ENCODE measurements around the gene ANO9.
A peak's percentile ranks its signal among the peaks of the same experiment; 100 is the strongest.

The ANO9 gene

GRCh38 chr11:464316-464715 lies 22.5 kb upstream of the ANO9 start:
- Histone ChIP-seq H3K79me1 (replicated peaks; ENCODE audit: low read length, poor library complexity, severe bottlenecking) (peaks cover 23% of the 10 kb centered on the region), H3K14ac (ENCODE audit: low read length in 2 of 2) (no peak overlapping the region), H2AFZ (ENCODE audit: low read depth, low read length) (no peak overlapping the region), H2BK5ac (ENCODE audit: low read depth, low read length, poor library complexity, severe bottlenecking) (no peak overlapping the region), H3K4me3 (ENCODE audit: insufficient read depth in 1 of 2, low read depth in 1 of 2, low read length in 2 of 2) (no peak overlapping the region), H3K27ac (ENCODE audit: low read length, poor library complexity, severe bottlenecking) (no peak overlapping the region), H2AK5ac (ENCODE audit: low read length, severe bottlenecking) (no peak overlapping the region), H2BK15ac (ENCODE audit: low read depth, poor library complexity, severe bottlenecking) (no peak overlapping the region), H3K4ac (ENCODE audit: low read depth in 1 of 2, low read length in 2 of 2) (no peak overlapping the region), H2BK120ac (ENCODE audit: low read depth, low read length) (no peak overlapping the region), H4K8ac (ENCODE audit: low read length) (no peak overlapping the region), H3K9me3 (ENCODE audit: control insufficient read depth, low read length) (no peaks in the 10 kb centered on the region), H3K18ac (ENCODE audit: low read depth in 1 of 2, low read length in 2 of 2) (no peak overlapping the region), H3K23ac (ENCODE audit: low read length in 2 of 2) (no peak overlapping the region), H4K91ac (ENCODE audit: low read length) (no peak overlapping the region), H3K4me2 (ENCODE audit: low read length, poor library complexity, severe bottlenecking) (no peak overlapping the region), H3K9ac (ENCODE audit: low read length) (no peak overlapping the region), H2BK12ac (ENCODE audit: low read length in 2 of 2) (no peak overlapping the region), H3K27me3 (ENCODE audit: control insufficient read depth in 1 of 2, insufficient read depth in 1 of 2, low read length in 2 of 2) (no peaks in the 10 kb centered on the region), H3K4me1 (ENCODE audit: control insufficient read depth, insufficient read depth, low read depth, low read length) (peaks cover 27% of the 10 kb centered on the region), H3K36me3 (ENCODE audit: control insufficient read depth in 1 of 2, insufficient read depth in 2 of 2, low read depth in 1 of 2, low read length in 2 of 2) (peaks cover 34 to 39% of the 10 kb centered on the region in 2 experiments)
- no peak for DNase-seq
- WGBS: 97% methylated on average over 24 of the region's 24 CpGs

GRCh38 chr11:462107-462890 lies 20.5 kb upstream of the ANO9 start:
- Histone ChIP-seq H2BK5ac (ENCODE audit: low read depth, low read length, poor library complexity, severe bottlenecking) (no peak overlapping the region), H3K4me2 (ENCODE audit: low read length, poor library complexity, severe bottlenecking) (no peak overlapping the region)
- 98% methylated on average over 16 of the region's 16 CpGs for WGBS

DNA sequence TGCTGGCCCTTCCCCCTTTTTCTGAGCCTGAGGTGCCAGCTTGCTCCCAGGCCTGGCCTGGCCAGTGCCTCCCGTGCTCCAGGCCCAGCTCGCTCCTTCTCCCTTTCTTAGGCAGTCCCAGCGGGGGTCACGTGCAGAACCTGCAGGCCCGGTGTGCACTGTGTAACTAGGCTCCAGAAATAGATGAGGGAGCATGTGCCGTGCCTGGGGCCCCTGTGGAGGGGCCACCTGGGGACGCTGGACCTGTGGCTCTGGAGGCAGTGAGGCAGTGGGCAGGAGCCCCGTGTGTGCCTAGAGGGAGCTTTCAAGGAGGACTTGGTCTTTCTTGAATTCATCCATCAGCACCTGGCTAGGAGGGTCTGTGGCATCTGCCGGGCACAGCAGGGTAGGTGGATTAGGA lies 19.8 kb upstream of the ANO9 start:
- H3K4ac ChIP-seq (ENCODE audit: low read depth in 1 of 2, low read length in 2 of 2): no peak overlapping the region
- H3K18ac ChIP-seq (ENCODE audit: low read depth in 1 of 2, low read length in 2 of 2): no peak overlapping the region
- H4K91ac ChIP-seq (ENCODE audit: low read length): no peak overlapping the region
- H4K8ac ChIP-seq (ENCODE audit: low read length): no peak overlapping the region
- no peaks in the 10 kb centered on the region for H3K27me3 ChIP-seq (ENCODE audit: control insufficient read depth in 1 of 2, insufficient read depth in 1 of 2, low read length in 2 of 2)
- peaks cover 34 to 50% of the 10 kb centered on the region in 2 experiments for H3K36me3 ChIP-seq (ENCODE audit: control insufficient read depth in 1 of 2, insufficient read depth in 2 of 2, low read depth in 1 of 2, low read length in 2 of 2)
- no peak overlapping the region for H3K4me2 ChIP-seq (ENCODE audit: low read length, poor library complexity, severe bottlenecking)
- H3K23ac ChIP-seq (ENCODE audit: low read length in 2 of 2): no peak overlapping the region
- no peak overlapping the region for H2BK15ac ChIP-seq (ENCODE audit: low read depth, poor library complexity, severe bottlenecking)
- H3K9me3 ChIP-seq (ENCODE audit: control insufficient read depth, low read length): no peaks in the 10 kb centered on the region
- DNase-seq: no peak
- H3K4me1 ChIP-seq (ENCODE audit: control insufficient read depth, insufficient read depth, low read depth, low read length): peaks cover 31% of the 10 kb centered on the region
- no peak overlapping the region for H3K4me3 ChIP-seq (ENCODE audit: insufficient read depth in 1 of 2, low read depth in 1 of 2, low read length in 2 of 2)
- peaks cover 27% of the 10 kb centered on the region for H3K79me1 ChIP-seq (replicated peaks; ENCODE audit: low read length, poor library complexity, severe bottlenecking)
- H2BK12ac ChIP-seq (ENCODE audit: low read length in 2 of 2): no peak overlapping the region
- H2AFZ ChIP-seq (ENCODE audit: low read depth, low read length): no peak overlapping the region
- no peak overlapping the region for H2BK120ac ChIP-seq (ENCODE audit: low read depth, low read length)
- no peak overlapping the region for H2AK5ac ChIP-seq (ENCODE audit: low read length, severe bottlenecking)
- no peak overlapping the region for H2BK5ac ChIP-seq (ENCODE audit: low read depth, low read length, poor library complexity, severe bottlenecking)
- H3K14ac ChIP-seq (ENCODE audit: low read length in 2 of 2): no peak overlapping the region
- WGBS: 97% methylated on average over 9 of the region's 9 CpGs
- H3K27ac ChIP-seq (ENCODE audit: low read length, poor library complexity, severe bottlenecking): no peak overlapping the region
- H3K9ac ChIP-seq (ENCODE audit: low read length): no peak overlapping the region

More at GRCh38 chr11:462107-462890, 20.5 kb upstream of the ANO9 start:
- no peak overlapping the region for H3K14ac ChIP-seq (ENCODE audit: low read length in 2 of 2)
- no peak overlapping the region for H4K91ac ChIP-seq (ENCODE audit: low read length)
- H4K8ac ChIP-seq (ENCODE audit: low read length): no peak overlapping the region
- H3K4ac ChIP-seq (ENCODE audit: low read depth in 1 of 2, low read length in 2 of 2): no peak overlapping the region
- H3K18ac ChIP-seq (ENCODE audit: low read depth in 1 of 2, low read length in 2 of 2): no peak overlapping the region
- H3K27me3 ChIP-seq (ENCODE audit: control insufficient read depth in 1 of 2, insufficient read depth in 1 of 2, low read length in 2 of 2): no peaks in the 10 kb centered on the region
- H3K9me3 ChIP-seq (ENCODE audit: control insufficient read depth, low read length): no peaks in the 10 kb centered on the region
- no peak overlapping the region for H3K4me3 ChIP-seq (ENCODE audit: insufficient read depth in 1 of 2, low read depth in 1 of 2, low read length in 2 of 2)
- H2BK120ac ChIP-seq (ENCODE audit: low read depth, low read length): no peak overlapping the region
- H2BK12ac ChIP-seq (ENCODE audit: low read length in 2 of 2): no peak overlapping the region
- H2AFZ ChIP-seq (ENCODE audit: low read depth, low read length): no peak overlapping the region
- peaks cover 29% of the 10 kb centered on the region for H3K4me1 ChIP-seq (ENCODE audit: control insufficient read depth, insufficient read depth, low read depth, low read length)
- H3K27ac ChIP-seq (ENCODE audit: low read length, poor library complexity, severe bottlenecking): no peak overlapping the region
- H2AK5ac ChIP-seq (ENCODE audit: low read length, severe bottlenecking): no peak overlapping the region
- DNase-seq: no peak
- H3K79me1 ChIP-seq (replicated peaks; ENCODE audit: low read length, poor library complexity, severe bottlenecking): peaks cover 25% of the 10 kb centered on the region
- H2BK15ac ChIP-seq (ENCODE audit: low read depth, poor library complexity, severe bottlenecking): no peak overlapping the region
- H3K36me3 ChIP-seq (ENCODE audit: control insufficient read depth in 1 of 2, insufficient read depth in 2 of 2, low read depth in 1 of 2, low read length in 2 of 2): peaks cover 34 to 46% of the 10 kb centered on the region in 2 experiments
- H3K23ac ChIP-seq (ENCODE audit: low read length in 2 of 2): peak overlapping the region in 1 of 2 experiments; percentile 35
- H3K9ac ChIP-seq (ENCODE audit: low read length): no peak overlapping the region

GRCh38 chr11:460331-461199 lies 18.8 kb upstream of the ANO9 start:
- H3K14ac ChIP-seq (ENCODE audit: low read length in 2 of 2): no peak overlapping the region
- peak overlapping the region; percentile 11 for H2AK5ac ChIP-seq (ENCODE audit: low read length, severe bottlenecking)
- DNase-seq: no peak
- no peak overlapping the region for H3K4me3 ChIP-seq (ENCODE audit: insufficient read depth in 1 of 2, low read depth in 1 of 2, low read length in 2 of 2)
- H2BK5ac ChIP-seq (ENCODE audit: low read depth, low read length, poor library complexity, severe bottlenecking): no peak overlapping the region
- peaks cover 33% of the 10 kb centered on the region for H3K79me1 ChIP-seq (replicated peaks; ENCODE audit: low read length, poor library complexity, severe bottlenecking)
- no peak overlapping the region for H2AFZ ChIP-seq (ENCODE audit: low read depth, low read length)
- H3K4ac ChIP-seq (ENCODE audit: low read depth in 1 of 2, low read length in 2 of 2): no peak overlapping the region
- H3K9ac ChIP-seq (ENCODE audit: low read length): no peak overlapping the region
- peaks cover 37% of the 10 kb centered on the region for H3K4me1 ChIP-seq (ENCODE audit: control insufficient read depth, insufficient read depth, low read depth, low read length)
- no peak overlapping the region for H4K8ac ChIP-seq (ENCODE audit: low read length)
- H3K27ac ChIP-seq (ENCODE audit: low read length, poor library complexity, severe bottlenecking): peak overlapping the region; percentile 61
- no peak overlapping the region for H2BK12ac ChIP-seq (ENCODE audit: low read length in 2 of 2)
- no peak overlapping the region for H3K23ac ChIP-seq (ENCODE audit: low read length in 2 of 2)
- peaks cover 34 to 53% of the 10 kb centered on the region in 2 experiments for H3K36me3 ChIP-seq (ENCODE audit: control insufficient read depth in 1 of 2, insufficient read depth in 2 of 2, low read depth in 1 of 2, low read length in 2 of 2)
- H3K18ac ChIP-seq (ENCODE audit: low read depth in 1 of 2, low read length in 2 of 2): no peak overlapping the region
- H2BK120ac ChIP-seq (ENCODE audit: low read depth, low read length): no peak overlapping the region
- WGBS: 96% methylated on average over 41 of the region's 41 CpGs
- peak overlapping the region; percentile 32 for H3K4me2 ChIP-seq (ENCODE audit: low read length, poor library complexity, severe bottlenecking)
- H2BK15ac ChIP-seq (ENCODE audit: low read depth, poor library complexity, severe bottlenecking): no peak overlapping the region
- H4K91ac ChIP-seq (ENCODE audit: low read length): no peak overlapping the region
- H3K9me3 ChIP-seq (ENCODE audit: control insufficient read depth, low read length): no peaks in the 10 kb centered on the region
- H3K27me3 ChIP-seq (ENCODE audit: control insufficient read depth in 1 of 2, insufficient read depth in 1 of 2, low read length in 2 of 2): no peaks in the 10 kb centered on the region

Data from mesenchymal stem cell (in vitro differentiated cells and primary cell).